CD14-positive monocyte (primary cell): Measurements from ENCODE around the gene RPGRIP1. TPM values are rescaled to one million over a fixed set of nuclear protein-coding genes. Genes with fewer than 3 reads are reported as not detected.

Source experiments
- DNase-seq, 3 donors: peaks; one replicate each; pipeline ENCODE4 v3.0.0-alpha.2; 2011 to 2022
- H2AFZ ChIP-seq: 2 replicates; pipeline ENCODE4 v1.6.0; 2012; ENCODE audit warnings: mild to moderate bottlenecking, low read depth, low read length, inconsistent platforms; ENCODE audit not compliant: insufficient read depth, poor library complexity, severe bottlenecking
- H3K27ac ChIP-seq, 2 donors: 1 replicate in 1 of 2; 2 replicates in 1 of 2; pipeline ENCODE4 v1.5.1; 2012 to 2013; ENCODE audit warnings: low read length in 2 of 2, control low read depth in 1 of 2, inconsistent platforms in 1 of 2, low read depth in 1 of 2, mild to moderate bottlenecking in 1 of 2
- H3K27me3 ChIP-seq, 2 donors: one replicate each; pipeline versions ENCODE4 v1.6.0 to v1.6.1; 2011 to 2013; ENCODE audit warnings: low read length in 2 of 2; ENCODE audit not compliant: control insufficient read depth in 2 of 2, insufficient read depth in 2 of 2
- H3K36me3 ChIP-seq, 2 donors: replicated peaks in 1 of 2; 1 replicate in 1 of 2; 2 replicates in 1 of 2; pipeline versions ENCODE4 v1.5.1 to v1.6.1; 2012 to 2013; ENCODE audit warnings: low read length in 2 of 2, control low read depth in 1 of 2, inconsistent platforms in 1 of 2, mild to moderate bottlenecking in 1 of 2; ENCODE audit not compliant: insufficient read depth in 2 of 2, control insufficient read depth in 1 of 2
- H3K4me1 ChIP-seq, 2 donors: 1 replicate in 1 of 2; 2 replicates in 1 of 2; pipeline versions ENCODE4 v1.5.1 to v1.6.1; 2012 to 2013; ENCODE audit warnings: low read length in 2 of 2, control low read depth in 1 of 2, inconsistent platforms in 1 of 2, mild to moderate bottlenecking in 1 of 2, moderate library complexity in 1 of 2; ENCODE audit not compliant: insufficient read depth in 2 of 2, control insufficient read depth in 1 of 2
- H3K4me2 ChIP-seq: replicated peaks from 2 replicates; pipeline ENCODE3; 2012; ENCODE audit warnings: low read length, moderate library complexity, mild to moderate bottlenecking; ENCODE audit not compliant: poor library complexity, severe bottlenecking; ENCODE audit errors: extremely low read depth
- H3K4me3 ChIP-seq, 3 experiments: fragments of 200-600 bp in 1 of 3; sonication (generic) in 1 of 3; replicated peaks in 1 of 3; 1 replicate in 2 of 3; 2 replicates in 1 of 3; pipeline ENCODE4 v1.5.1; 2011 to 2013; ENCODE audit warnings: low read length in 3 of 3, mild to moderate bottlenecking in 3 of 3, control low read depth in 2 of 3, low read depth in 2 of 3, inconsistent platforms in 1 of 3, moderate library complexity in 1 of 3
- H3K79me2 ChIP-seq: 2 replicates; pipeline ENCODE4 v1.6.0; 2012; ENCODE audit warnings: mild to moderate bottlenecking, control low read depth, inconsistent platforms, low read length, moderate library complexity; ENCODE audit not compliant: insufficient read depth
- H3K9ac ChIP-seq: 2 replicates; pipeline ENCODE4 v1.6.0; 2017; ENCODE audit warnings: low read length, mild to moderate bottlenecking; ENCODE audit not compliant: insufficient read depth, poor library complexity, severe bottlenecking
- H3K9me3 ChIP-seq, 2 donors: replicated peaks in 1 of 2; 1 replicate in 1 of 2; 2 replicates in 1 of 2; pipeline versions ENCODE4 v1.5.1 to v1.6.1; 2012 to 2013; ENCODE audit warnings: low read length in 2 of 2, control low read depth in 1 of 2; ENCODE audit not compliant: control insufficient read depth in 1 of 2, insufficient read depth in 1 of 2
- H4K20me1 ChIP-seq: 2 replicates; pipeline ENCODE4 v1.6.0; 2012; ENCODE audit warnings: mild to moderate bottlenecking, low read length, control low read depth, moderate library complexity; ENCODE audit not compliant: insufficient read depth
- H3K27ac Mint-ChIP-seq, 7 donors: one replicate each; pipeline ENCODE4 v1.8.0; 2020; ENCODE audit warnings: mild to moderate bottlenecking in 7 of 7, mixed read lengths in 7 of 7, moderate library complexity in 6 of 7, inconsistent platforms in 2 of 7
- H3K27me3 Mint-ChIP-seq, 3 donors: one replicate each; pipeline ENCODE4 v1.8.0; 2021 to 2022; ENCODE audit warnings: low read depth in 3 of 3, mild to moderate bottlenecking in 3 of 3, mixed read lengths in 3 of 3, moderate library complexity in 3 of 3, inconsistent platforms in 1 of 3
- H3K36me3 Mint-ChIP-seq, 2 donors: one replicate each; pipeline ENCODE4 v1.8.0; 2020; ENCODE audit warnings: mixed read lengths in 2 of 2, inconsistent platforms in 1 of 2, mild to moderate bottlenecking in 1 of 2
- H3K4me1 Mint-ChIP-seq: one replicate; pipeline ENCODE4 v1.8.0; 2020; ENCODE audit warnings: mild to moderate bottlenecking, mixed read lengths
- H3K4me3 Mint-ChIP-seq, 2 donors: one replicate each; pipeline ENCODE4 v1.8.0; 2020; ENCODE audit warnings: mild to moderate bottlenecking in 2 of 2, mixed read lengths in 2 of 2, moderate library complexity in 1 of 2
- H3K9me3 Mint-ChIP-seq, 7 donors: one replicate each; pipeline ENCODE4 v1.8.0; 2020 to 2022; ENCODE audit warnings: mixed read lengths in 7 of 7, mild to moderate bottlenecking in 6 of 7, moderate library complexity in 6 of 7, inconsistent platforms in 2 of 7
- CTCF ChIP-seq: fragments of 200-600 bp; IDR thresholded peaks from one replicate; pipeline ENCODE4 v1.8.0; 2022; ENCODE audit warnings: antibody characterized with exemption, mild to moderate bottlenecking
- WGBS: methylation state at CpG from one replicate; pipeline ENCODE4 v1.1.5; 2013; ENCODE audit warnings: missing lambda C conversion rate; ENCODE audit not compliant: insufficient coverage; 5-methylcytosine and 5-hydroxymethylcytosine counted together
- intact Hi-C, 2 donors: fragments of 100-400 bp; cut with micrococcal nuclease; formaldehyde crosslinking; loops; one replicate each; pipeline versions ENCODE4 v1.15.0 to v1.15.1; 2023
- polyA plus RNA-seq, 3 donors: library from polyadenylated mRNA; depleted of rRNA in 1 of 3; unstranded in 2 of 3; stranded (reverse) in 1 of 3; fragments of 300-500 nt in 2 of 3; fragments of >200 nt in 1 of 3; fragmentation: Illumina TruSeq in 2 of 3; gene quantifications; 1 replicate in 2 of 3; 2 replicates in 1 of 3; pipeline ENCODE4 v1.2.3, GENCODE V29; 2012 to 2021

Gene RPGRIP1
- polyA plus RNA-seq, 3 donors: 4.7 to 10.4 (median 7.4) TPM

- Mint-ChIP-seq H3K27ac (peak overlapping the region in 2 of 7 donors; percentile 30 to 76), H3K9me3 (no peaks in the 10 kb centered on the region), H3K4me3 (no peak overlapping the region), H3K27me3 (no peaks in the 10 kb centered on the region), H3K36me3 (peaks cover 62 to 79% of the 10 kb centered on the region in 2 donors), H3K4me1 (peaks cover 5% of the 10 kb centered on the region)
- H3K9me3 ChIP-seq: no peaks in the 10 kb centered on the region
- intact Hi-C loops: no loop called here
- H3K9ac ChIP-seq: no peak overlapping the region
- no peak overlapping the region for H2AFZ ChIP-seq
- no peak overlapping the region for H3K4me2 ChIP-seq
- no peak overlapping the region for H3K4me3 ChIP-seq
- no peak overlapping the region for H3K27ac ChIP-seq
- 82% methylated on average over 4 of the region's 8 CpGs for WGBS
- no peaks in the 10 kb centered on the region for H3K27me3 ChIP-seq
- no peak for DNase-seq
- TF ChIP-seq CTCF: no peak
- no peaks in the 10 kb centered on the region for H3K4me1 ChIP-seq
- peaks cover 76 to 100% of the 10 kb centered on the region in 2 donors for H3K36me3 ChIP-seq
- H4K20me1 ChIP-seq: peaks cover 100% of the 10 kb centered on the region
- peaks cover 100% of the 10 kb centered on the region for H3K79me2 ChIP-seq
Observed at GRCh38 chr14:21233457-21234076, 46.3 kb upstream of the RPGRIP1 start.

GRCh38 chr14:21234112-21234511 is 45.8 kb upstream of the RPGRIP1 start:
- no peak overlapping the region for H3K4me3 Mint-ChIP-seq
- no peak for TF ChIP-seq CTCF
- Histone ChIP-seq H3K4me1 (no peaks in the 10 kb centered on the region), H3K4me2 (no peak overlapping the region), H3K9ac (no peak overlapping the region), H3K4me3 (no peak overlapping the region), H4K20me1 (peaks cover 100% of the 10 kb centered on the region), H3K9me3 (no peaks in the 10 kb centered on the region), H3K27me3 (no peaks in the 10 kb centered on the region), H3K36me3 (peaks cover 71 to 100% of the 10 kb centered on the region in 2 donors), H2AFZ (no peak overlapping the region), H3K27ac (peak overlapping the region in 1 of 2 donors; percentile 37), H3K79me2 (peaks cover 100% of the 10 kb centered on the region)
- peaks cover 0 to 2% (median 0%) of the 10 kb centered on the region in 3 donors for H3K27me3 Mint-ChIP-seq
- peaks cover 68 to 80% of the 10 kb centered on the region in 2 donors for H3K36me3 Mint-ChIP-seq
- peaks cover 6% of the 10 kb centered on the region for H3K4me1 Mint-ChIP-seq
- H3K9me3 Mint-ChIP-seq: no peaks in the 10 kb centered on the region
- intact Hi-C loops: no loop called here
- DNase-seq: no peak
- H3K27ac Mint-ChIP-seq: peak overlapping the region in 2 of 7 donors; percentile 14 to 76
- WGBS: no CpG with 5 or more reads among the region's 5 CpGs
